ENCODE measurements around the gene TRIP12. TPM values are rescaled to one million over a fixed set of nuclear protein-coding genes. Genes with fewer than 3 reads are reported as not detected.

Gene TRIP12
- total RNA-seq, 1 experiment from 2014 or later, result 166 TPM

DNA sequence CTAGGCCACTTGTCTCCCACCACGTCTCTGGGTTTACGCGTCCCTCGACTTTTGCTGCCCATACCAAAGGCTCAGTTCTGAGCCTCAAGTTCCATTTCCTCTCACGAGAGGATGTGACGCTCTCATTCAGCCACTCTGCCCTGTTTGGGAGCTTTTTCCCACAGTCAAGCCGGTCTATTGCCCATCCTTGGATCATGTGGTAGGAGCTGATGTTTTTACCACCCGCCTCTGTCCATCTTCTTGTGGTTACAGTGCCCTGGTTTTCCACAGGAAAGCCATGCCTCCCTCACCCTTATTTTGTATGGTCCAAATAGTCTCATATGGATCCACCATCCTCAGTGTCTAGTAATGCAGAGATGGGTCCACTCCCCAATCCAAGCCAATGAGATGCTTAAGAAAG, 20.9 kb upstream of the TRIP12 start:
- Histone ChIP-seq H3K79me1 (ENCODE audit: insufficient read depth, low read depth, low read length, poor library complexity, severe bottlenecking) (no peaks in the 10 kb centered on the region), H3K18ac (ENCODE audit: insufficient read length, low read depth, low read length) (no peak overlapping the region), H3K4me1 (ENCODE audit: insufficient read depth, low read length) (no peaks in the 10 kb centered on the region; the same call in 1 of the 2 replicates), H3T11ph (ENCODE audit: low read length) (no peak overlapping the region), H3K4ac (ENCODE audit: low read depth, low read length) (no peak overlapping the region), H3K4me2 (ENCODE audit: insufficient read depth, insufficient read length, low read length) (no peak overlapping the region), H2AFZ (ENCODE audit: low read length) (no peak overlapping the region), H3K23me2 (ENCODE audit: insufficient read length, low read depth, low read length, poor library complexity, severe bottlenecking) (no peaks in the 10 kb centered on the region), H3K27me3 (ENCODE audit: insufficient read depth, low read length) (no peaks in the 10 kb centered on the region), H4K5ac (ENCODE audit: insufficient read length, low read depth, low read length) (no peak overlapping the region), H2BK15ac (ENCODE audit: low read depth, low read length) (no peak overlapping the region), H3K56ac (ENCODE audit: insufficient read length, low read depth, low read length) (no peak overlapping the region), H4K91ac (ENCODE audit: insufficient read length, low read depth, low read length) (no peak overlapping the region), H2BK12ac (ENCODE audit: insufficient read length, low read depth, low read length) (no peak overlapping the region), H3K27ac (ENCODE audit: insufficient read length, low read depth, low read length) (no peak overlapping the region), H4K8ac (replicated peaks; ENCODE audit: insufficient read length, low read depth, low read length) (no peak overlapping the region), H4K20me1 (ENCODE audit: control insufficient read depth, insufficient read depth, insufficient read length) (no peaks in the 10 kb centered on the region), H3K79me2 (ENCODE audit: insufficient read depth, low read length) (no peaks in the 10 kb centered on the region), H3K23ac (ENCODE audit: insufficient read length, low read depth, low read length) (no peak overlapping the region), H2BK5ac (ENCODE audit: insufficient read length, low read length) (no peak overlapping the region), H3K9ac (ENCODE audit: extremely low read depth, insufficient read length, low read length) (no peak overlapping the region), H2BK120ac (ENCODE audit: low read depth, low read length, poor library complexity, severe bottlenecking) (no peak overlapping the region), H3K14ac (ENCODE audit: insufficient read depth, low read length) (no peak overlapping the region), H3K9me3 (ENCODE audit: control insufficient read depth, low read depth, low read length) (no peaks in the 10 kb centered on the region), H2AK5ac (ENCODE audit: insufficient read length, low read length) (no peak overlapping the region), H2BK20ac (ENCODE audit: low read depth, low read length, poor library complexity, severe bottlenecking) (no peak overlapping the region)
- Mint-ChIP-seq H3K27ac (no peak overlapping the region), H3K27me3 (ENCODE audit: low read depth) (no peaks in the 10 kb centered on the region), H3K36me3 (ENCODE audit: insufficient read depth in 1 of 3, low read depth in 3 of 3) (peaks cover 3 to 8% (median 3%) of the 10 kb centered on the region in 3 experiments; a peak in 5 of 7 replicates), H3K4me1 (peaks cover 6 to 13% of the 10 kb centered on the region in 2 experiments), H3K9me3 (no peaks in the 10 kb centered on the region; a peak in 1 of 5 replicates), H3K4me3 (no peak overlapping the region)
- TF ChIP-seq, protein P1, sequence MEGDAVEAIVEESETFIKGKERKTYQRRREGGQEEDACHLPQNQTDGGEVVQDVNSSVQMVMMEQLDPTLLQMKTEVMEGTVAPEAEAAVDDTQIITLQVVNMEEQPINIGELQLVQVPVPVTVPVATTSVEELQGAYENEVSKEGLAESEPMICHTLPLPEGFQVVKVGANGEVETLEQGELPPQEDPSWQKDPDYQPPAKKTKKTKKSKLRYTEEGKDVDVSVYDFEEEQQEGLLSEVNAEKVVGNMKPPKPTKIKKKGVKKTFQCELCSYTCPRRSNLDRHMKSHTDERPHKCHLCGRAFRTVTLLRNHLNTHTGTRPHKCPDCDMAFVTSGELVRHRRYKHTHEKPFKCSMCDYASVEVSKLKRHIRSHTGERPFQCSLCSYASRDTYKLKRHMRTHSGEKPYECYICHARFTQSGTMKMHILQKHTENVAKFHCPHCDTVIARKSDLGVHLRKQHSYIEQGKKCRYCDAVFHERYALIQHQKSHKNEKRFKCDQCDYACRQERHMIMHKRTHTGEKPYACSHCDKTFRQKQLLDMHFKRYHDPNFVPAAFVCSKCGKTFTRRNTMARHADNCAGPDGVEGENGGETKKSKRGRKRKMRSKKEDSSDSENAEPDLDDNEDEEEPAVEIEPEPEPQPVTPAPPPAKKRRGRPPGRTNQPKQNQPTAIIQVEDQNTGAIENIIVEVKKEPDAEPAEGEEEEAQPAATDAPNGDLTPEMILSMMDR (conservative IDR thresholded peaks at IDR 0.05), result no peak
- DNase-seq, result no peak
- no CpG with 5 or more reads among the region's 8 CpGs for WGBS (ENCODE audit: extremely low coverage, insufficient read length, low lambda C conversion rate)

Data from H9 (cell line).